HG02870 (cell line): ENCODE measurements around the gene CD247.

Experiments
- ATAC-seq: cut with Tn5 transposase; IDR thresholded peaks from one replicate; pipeline ENCODE4 v1.9.1; 2021; ENCODE audit warnings: mild to moderate bottlenecking, moderate library complexity; ENCODE audit not compliant: unreplicated experiment

CD247 gene

DNA sequence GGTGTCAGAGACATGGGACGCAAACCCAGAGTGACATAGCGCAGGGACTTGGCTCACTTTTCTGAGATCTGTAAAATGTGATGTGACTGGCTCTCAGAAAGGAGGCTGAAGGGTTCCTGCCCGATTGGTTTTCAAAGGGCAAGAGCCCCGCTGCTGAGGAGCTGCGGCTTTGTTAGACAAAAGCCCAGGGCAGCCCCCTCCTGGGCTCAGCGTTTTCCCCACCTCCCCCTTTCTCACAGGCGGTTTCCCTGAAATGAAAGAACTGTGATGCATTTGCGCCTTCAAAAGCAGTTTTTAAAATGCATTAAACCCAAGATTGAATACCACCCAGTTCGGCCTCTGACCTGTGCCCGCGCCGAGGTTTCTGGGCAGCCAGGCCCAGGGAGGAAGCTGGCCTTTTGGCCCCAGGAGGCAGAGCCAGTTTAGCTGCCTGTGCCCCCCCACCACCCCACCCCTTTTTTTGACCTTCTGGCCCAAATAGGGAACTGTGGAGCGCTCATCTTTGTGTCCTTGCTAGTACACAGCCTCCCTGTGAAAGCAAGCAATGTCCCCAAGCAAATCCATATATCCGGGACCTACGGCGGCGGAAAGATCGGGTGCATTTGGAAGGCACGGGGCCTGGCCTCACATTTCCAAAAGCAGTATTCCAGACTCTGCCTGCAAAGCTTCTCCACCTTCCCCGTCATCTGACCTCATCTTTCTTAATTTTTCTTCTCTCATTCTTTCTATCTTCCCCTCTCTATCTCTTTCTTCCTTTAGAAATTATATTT lies 28.6 kb downstream of the CD247 start:
- no peak for ATAC-seq

DNA sequence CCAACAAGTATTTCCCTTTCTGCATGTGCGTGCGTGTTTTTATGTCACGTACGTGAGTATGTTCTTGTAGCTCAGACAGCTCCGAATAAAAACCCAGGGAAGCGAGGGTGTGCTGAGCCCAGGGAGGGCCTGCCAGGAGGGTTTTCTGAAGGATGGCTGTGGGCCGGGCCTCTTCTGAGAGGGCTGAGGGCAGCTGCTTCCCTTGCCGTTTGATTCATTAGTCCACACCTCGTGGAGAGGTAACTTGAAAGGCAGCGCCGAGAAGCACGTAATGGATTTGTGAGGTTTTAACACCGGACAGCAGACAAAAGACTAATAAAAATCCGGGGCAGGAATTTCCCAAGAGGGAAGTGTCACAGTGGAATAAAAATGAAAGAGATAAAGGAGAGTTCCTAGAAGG lies 29.5 kb downstream of the CD247 start:
- no peak for ATAC-seq

DNA sequence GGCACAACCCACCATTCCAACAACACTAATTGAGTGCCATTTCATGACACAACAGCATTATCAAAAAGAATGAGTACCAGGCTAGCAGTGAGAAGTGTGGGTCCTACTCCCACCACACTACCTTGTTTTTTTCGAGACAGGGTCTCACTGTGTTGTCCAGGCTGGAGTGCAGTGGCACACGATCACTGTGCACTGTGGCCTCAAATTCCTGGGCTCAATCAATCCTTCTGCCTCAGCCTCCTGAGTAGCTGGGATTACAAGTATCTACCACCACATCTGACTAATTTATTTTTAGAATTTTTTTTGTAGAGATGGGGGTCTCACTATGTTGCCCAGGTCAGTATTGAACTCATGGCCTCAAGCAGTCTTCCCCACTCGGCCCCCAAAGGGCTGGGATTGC lies 30.7 kb downstream of the CD247 start:
- no peak for ATAC-seq

GRCh38 chr1:167486090-167486824 lies 32.1 kb downstream of the CD247 start:
- no peak for ATAC-seq

GRCh38 chr1:167484726-167485502 lies 33.4 kb downstream of the CD247 start:
- ATAC-seq: no peak

GRCh38 chr1:167483790-167484189 lies 34.5 kb downstream of the CD247 start:
- ATAC-seq: no peak

GRCh38 chr1:167482184-167482583 lies 36.1 kb downstream of the CD247 start:
- no peak for ATAC-seq

DNA sequence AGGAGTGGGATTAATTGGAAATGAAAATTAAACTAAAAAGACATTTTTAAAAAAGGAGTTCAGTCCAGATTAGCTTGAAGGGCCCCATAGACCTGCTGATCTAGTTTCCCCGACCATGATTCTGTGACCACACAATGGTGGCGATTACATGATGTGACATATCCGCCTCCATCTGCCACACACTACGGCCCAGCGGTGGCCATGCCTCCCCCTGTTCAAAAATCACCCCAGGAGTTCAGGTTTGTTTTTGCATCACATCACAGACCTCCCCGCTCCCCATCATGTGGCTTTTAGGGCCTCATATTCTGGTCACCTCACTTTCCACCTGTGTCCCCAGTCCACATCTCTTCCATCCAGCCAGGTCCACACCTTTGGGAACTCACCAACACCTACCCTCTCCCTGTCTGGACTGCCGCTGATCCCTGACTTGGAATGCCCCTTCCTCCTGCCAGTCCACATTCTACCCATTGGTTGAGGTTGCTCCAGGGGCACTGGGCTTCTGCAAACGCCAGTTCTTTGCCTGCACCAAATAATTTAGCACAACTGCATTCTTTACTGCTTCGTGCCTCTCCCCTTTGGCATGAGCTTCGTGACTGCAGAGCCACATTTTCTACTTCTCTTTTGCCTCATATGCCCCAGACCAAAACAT lies 38.9 kb downstream of the CD247 start:
- no peak for ATAC-seq

DNA sequence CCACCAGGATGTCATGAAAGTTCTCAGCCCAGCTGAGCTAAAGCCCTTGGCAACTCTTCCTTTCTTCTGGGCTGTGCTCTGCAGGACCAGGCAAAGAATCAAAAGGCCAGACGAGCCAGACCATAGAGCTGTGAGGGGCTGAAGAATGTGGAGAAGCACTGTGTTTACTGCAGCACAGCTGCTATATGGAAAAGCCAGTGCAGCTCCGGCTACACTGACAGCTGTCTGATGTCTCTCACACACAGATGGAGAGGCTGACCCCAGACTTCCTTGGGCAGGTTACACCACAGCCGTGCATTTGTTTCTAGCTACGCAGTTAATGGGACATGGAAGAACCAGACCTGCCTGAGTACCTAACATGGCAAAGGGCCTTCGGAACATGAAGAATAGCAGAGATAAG lies 40.3 kb downstream of the CD247 start:
- ATAC-seq: no peak

DNA sequence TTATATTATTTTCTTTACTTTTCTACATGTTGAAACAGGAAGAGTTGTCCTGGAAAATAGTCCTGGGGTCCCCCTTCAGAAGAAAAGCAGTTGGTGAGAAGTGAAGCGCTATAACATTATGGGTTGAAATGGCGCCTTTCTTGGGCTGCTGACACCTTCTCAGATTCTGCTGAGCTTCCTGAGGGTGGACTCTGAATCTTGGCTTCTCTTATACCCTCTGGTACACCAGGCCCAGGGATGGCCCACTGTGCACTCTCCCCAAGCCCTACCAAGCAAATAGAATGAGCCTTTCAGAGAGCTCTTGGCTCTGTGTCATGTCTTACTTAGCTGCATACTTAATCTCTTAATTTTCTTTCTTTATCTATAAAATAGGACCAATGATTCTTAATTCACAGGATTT lies 42.3 kb downstream of the CD247 start:
- ATAC-seq: no peak

GRCh38 chr1:167474191-167474641 lies 44.1 kb downstream of the CD247 start:
- no peak for ATAC-seq

DNA sequence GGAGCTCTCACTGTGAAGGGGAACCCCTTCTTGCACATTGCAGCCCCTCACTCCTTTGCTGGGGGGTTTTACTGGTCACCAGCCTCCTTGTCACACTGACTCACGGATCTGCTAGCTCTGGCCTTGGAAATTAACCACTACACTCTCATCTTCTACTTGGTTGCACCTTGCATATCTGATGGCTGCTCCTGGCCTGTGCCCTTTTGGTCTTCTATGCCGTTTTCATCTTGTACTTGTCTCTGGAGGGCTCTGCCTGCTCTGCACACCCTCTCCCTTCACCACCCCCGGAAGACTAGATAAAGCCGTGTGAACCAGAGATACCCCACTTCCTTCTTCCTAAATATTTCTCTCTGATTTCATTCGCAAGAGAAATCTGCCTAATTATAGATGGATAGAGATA lies 44.6 kb downstream of the CD247 start:
- no peak for ATAC-seq

GRCh38 chr1:167472752-167473521 lies 45.4 kb downstream of the CD247 start:
- ATAC-seq: no peak

DNA sequence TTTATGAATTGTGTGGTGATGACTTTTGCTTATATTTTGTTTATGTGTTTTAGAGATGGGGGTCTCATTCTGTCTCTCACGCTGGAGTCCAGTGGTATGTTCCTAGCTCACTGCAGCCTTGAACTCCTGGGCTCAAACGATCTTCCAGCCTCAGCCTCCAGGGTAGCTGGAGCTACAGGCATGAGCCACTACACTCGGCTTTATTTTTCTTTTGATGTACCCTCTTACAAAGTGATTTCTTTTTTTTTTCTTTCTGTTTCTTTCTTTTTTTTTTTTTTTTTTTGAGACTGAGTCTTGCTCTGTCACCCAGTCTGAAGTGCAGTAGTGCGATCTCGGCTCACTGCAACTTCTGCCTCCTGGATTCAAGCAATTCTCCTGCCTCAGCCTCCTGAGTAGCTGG lies 46.8 kb downstream of the CD247 start:
- no peak for ATAC-seq

- ATAC-seq: no peak
Observed at GRCh38 chr1:167469280-167469965, 48.9 kb downstream of the CD247 start.

GRCh38 chr1:167467752-167468151 lies 50.6 kb downstream of the CD247 start:
- no peak for ATAC-seq

DNA sequence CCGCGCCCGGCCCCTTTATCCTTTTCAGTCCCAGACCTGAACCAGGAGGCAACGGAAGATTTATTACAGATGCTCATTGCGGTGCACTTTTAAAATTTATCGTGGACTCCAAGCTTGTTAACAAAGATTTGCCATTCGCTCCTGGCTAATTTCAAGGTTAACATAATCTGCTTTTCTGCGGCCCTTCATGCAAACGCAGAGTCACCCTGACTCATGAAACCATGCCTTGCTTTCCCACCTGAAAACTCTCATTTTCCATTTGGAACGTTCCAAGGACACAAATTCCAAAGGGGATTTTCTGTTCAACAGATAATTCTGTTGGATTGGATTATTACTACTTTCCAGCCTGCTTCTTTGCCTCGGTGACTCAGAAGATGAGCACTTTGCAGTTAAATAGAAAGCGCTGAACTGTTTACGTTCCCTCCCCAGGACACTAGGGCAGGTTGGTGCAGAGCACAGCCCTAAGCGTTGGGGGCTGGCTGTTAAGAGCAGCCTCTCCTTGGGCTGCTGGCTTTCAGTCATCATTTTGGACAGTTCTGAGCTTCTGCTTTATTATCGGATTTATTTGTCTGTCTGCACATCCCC lies 51.1 kb downstream of the CD247 start:
- no peak for ATAC-seq

DNA sequence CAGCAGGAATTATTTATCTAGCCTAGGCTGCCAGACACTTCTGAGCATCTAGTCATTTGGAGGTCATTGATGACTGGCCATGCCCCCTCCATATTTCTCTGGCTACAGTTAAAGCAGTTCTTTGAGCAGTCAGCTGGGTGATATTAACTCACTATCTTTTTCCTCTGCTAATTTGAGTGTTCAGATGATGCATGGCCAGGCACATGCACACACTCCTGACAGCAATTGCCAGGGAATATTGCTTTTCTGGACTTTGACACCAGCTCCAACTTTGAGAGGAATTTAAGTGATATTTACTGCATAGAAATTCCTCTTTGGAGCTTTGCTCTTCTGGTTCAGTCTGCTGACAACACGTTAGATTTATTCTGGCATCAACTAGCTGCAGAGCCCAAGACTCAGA lies 52.6 kb downstream of the CD247 start:
- no peak for ATAC-seq

GRCh38 chr1:167465018-167465417 lies 53.3 kb downstream of the CD247 start:
- ATAC-seq: no peak
